Ishikawa (cell line): ENCODE data around the gene RNF113B.

Source experiments
- CEBPB ChIP-seq: IDR thresholded peaks from 2 replicates; pipeline ENCODE4 v1.6.1; 2012
- EGR1 ChIP-seq: IDR thresholded peaks from 2 replicates; pipeline ENCODE4 v1.6.1; 2012
- EP300 ChIP-seq: IDR thresholded peaks from 2 replicates; pipeline ENCODE4 v1.6.1; 2012; ENCODE audit warnings: borderline replicate concordance
- FOXM1 ChIP-seq: IDR thresholded peaks from 2 replicates; pipeline ENCODE4 v1.6.1; 2012; ENCODE audit warnings: low read depth, borderline replicate concordance
- RAD21 ChIP-seq: IDR thresholded peaks from 2 replicates; pipeline ENCODE4 v1.6.1; 2012; ENCODE audit warnings: low read depth
- TAF1 ChIP-seq: IDR thresholded peaks from 2 replicates; pipeline ENCODE4 v1.6.1; 2012; ENCODE audit warnings: low read depth, mild to moderate bottlenecking
- USF1 ChIP-seq: IDR thresholded peaks from 2 replicates; pipeline ENCODE4 v1.6.1; 2012
- YY1 ChIP-seq: IDR thresholded peaks from 2 replicates; pipeline ENCODE4 v1.6.1; 2012; ENCODE audit warnings: low read depth
- ZBTB7A ChIP-seq: IDR thresholded peaks from 2 replicates; pipeline ENCODE4 v1.6.1; 2012; ENCODE audit warnings: low read depth
- TF ChIP-seq, protein P1 (sequence below): IDR thresholded peaks from 2 replicates; pipeline ENCODE4 v1.6.1; 2012; ENCODE audit warnings: low read depth, mild to moderate bottlenecking

DNA sequence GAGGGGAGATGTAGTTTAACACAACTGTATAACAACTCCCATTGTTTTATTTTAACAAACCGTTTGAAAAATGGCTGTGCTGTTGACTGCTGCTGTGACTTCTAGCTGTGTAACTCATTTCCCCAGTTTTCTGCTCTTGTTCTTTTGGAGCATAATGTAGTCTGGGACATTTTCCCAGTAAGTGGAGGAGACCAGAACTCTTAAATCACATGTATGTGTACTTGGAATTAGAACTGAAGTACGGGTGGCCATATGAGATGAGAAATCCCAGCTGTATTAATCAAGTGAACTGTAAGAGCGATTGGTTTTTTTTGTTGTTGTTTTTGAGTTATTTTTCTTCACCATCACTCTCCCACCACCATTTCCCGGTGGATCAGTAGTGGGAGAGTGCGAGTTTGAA lies 49.4 kb upstream of the RNF113B start:
- TF ChIP-seq YY1 (no peak), TAF1 (no peak), EP300 (no peak), EGR1 (no peak), ZBTB7A (no peak), CEBPB (no peak), RAD21 (no peak), USF1 (no peak), FOXM1 (no peak)
- TF ChIP-seq, protein P1, sequence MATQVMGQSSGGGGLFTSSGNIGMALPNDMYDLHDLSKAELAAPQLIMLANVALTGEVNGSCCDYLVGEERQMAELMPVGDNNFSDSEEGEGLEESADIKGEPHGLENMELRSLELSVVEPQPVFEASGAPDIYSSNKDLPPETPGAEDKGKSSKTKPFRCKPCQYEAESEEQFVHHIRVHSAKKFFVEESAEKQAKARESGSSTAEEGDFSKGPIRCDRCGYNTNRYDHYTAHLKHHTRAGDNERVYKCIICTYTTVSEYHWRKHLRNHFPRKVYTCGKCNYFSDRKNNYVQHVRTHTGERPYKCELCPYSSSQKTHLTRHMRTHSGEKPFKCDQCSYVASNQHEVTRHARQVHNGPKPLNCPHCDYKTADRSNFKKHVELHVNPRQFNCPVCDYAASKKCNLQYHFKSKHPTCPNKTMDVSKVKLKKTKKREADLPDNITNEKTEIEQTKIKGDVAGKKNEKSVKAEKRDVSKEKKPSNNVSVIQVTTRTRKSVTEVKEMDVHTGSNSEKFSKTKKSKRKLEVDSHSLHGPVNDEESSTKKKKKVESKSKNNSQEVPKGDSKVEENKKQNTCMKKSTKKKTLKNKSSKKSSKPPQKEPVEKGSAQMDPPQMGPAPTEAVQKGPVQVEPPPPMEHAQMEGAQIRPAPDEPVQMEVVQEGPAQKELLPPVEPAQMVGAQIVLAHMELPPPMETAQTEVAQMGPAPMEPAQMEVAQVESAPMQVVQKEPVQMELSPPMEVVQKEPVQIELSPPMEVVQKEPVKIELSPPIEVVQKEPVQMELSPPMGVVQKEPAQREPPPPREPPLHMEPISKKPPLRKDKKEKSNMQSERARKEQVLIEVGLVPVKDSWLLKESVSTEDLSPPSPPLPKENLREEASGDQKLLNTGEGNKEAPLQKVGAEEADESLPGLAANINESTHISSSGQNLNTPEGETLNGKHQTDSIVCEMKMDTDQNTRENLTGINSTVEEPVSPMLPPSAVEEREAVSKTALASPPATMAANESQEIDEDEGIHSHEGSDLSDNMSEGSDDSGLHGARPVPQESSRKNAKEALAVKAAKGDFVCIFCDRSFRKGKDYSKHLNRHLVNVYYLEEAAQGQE = no peak
